ENCODE measurements around the gene C3AR1.
"Not testable (repeated sequence)": the region's sequence is repeated elsewhere in the genome, so short reads cannot be mapped to it uniquely, and the experiment has no call there.

The C3AR1 gene

DNA sequence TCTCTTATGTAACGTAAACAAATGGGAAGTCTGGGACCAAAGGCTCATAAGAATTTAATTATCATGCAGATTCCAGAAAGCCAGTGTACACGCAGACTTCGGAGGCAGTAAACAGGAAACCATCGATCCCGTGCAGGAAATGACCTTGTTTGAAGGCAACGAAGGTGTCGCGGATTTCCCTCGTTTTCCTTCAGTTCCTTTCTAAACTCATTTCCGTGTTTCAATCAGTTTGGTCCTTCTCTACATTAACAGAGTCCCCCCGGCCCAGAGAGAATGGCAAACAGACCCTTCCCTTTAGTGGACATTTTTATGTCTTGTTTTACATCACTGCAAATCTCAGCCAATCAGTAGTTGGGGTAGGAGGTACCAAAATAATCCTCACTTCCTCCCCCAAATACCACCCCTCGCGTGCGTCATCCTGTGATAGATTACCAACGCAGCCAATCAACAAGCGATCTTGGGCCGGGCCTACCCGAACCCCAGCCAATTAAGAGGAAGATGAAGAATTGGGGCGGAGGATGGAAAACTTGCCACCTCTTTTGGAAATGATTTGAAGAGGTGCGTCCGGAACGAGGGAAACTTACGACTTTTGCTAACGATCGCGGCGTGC lies 39.8 kb downstream of the C3AR1 start:
- peak; percentile 99 for DNase-seq

DNA sequence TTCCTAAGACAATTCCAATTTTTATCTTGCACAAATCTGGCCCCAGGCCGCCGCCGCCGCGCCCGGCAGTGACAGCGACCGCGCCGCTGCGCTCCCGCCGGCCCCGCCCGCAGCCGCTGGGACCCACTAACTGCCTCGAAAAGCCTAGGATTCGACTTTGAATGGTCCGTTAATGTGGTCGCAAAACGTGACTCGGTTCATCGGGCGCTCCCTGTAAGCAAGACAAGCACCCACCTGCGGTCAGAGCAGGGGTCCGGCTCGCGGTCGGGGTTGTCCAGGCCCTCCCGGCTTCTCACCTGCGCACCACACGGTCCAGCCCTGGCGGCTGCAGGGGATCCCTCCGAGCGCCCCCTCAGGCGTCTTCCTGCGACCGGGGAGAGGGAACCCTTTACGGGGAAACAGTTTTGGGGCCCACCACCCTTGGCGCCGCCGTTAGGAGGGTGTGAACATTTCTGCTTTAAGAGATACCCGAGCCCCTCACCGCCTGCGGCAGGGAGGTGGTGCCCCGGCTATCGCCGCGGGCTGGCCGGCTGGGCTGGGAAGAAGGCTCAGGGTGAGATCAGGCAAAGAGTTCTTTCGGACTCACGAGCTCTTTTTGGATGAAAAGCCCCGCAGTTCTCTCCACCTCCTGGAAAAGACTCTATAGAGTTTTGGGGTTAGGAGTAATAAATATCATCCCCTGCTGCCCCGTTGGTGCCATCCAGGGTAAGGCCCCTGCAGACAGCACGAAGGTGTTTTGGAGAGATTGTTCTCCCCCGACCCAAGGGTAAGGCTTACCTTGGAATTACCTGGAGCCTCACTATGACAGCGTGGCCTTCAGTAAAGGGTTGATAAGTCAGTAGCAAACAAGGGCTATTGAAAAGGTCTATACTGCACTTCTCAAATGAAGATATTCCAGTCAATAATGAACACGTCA lies 47.2 kb downstream of the C3AR1 start:
- no peak for DNase-seq

DNA sequence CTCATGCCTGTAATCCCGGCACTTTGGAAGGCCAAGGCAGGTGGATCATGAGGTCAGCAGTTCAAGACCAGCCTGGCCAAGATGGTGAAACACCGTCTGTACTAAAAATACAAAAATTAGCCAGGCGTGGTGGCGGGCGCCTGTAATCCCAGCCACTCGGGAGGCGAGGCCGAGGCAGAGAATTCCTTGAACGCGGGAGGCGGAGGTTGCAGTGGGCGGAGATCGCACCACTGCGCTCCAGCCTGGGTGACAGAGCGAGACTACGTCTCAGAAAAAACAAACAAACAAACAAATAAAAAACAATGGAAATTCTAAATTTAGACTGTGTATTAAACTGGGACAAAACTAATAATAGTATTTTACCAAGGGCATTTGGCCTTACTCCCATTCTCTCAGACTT lies 47.9 kb downstream of the C3AR1 start:
- not testable (repeated sequence) for DNase-seq

DNA sequence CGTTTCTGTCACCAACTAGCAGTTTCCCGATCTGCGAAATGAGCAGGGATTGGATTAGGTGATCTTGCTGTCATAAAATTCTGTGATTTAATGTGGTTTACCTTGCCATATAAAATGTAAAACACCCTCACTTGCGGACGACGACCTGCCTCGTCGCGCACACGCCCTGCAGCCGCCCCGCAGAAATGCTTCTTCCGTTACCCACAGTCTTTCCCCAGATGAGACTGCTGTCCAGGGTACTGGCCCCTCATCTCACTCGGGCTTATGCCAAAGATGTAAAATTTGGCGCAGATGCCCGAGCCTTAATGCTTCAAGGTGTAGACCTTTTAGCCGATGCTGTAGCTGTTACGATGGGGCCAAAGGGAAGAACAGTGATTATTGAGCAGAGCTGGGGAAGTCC lies 51.3 kb downstream of the C3AR1 start:
- DNase-seq: no peak

DNA sequence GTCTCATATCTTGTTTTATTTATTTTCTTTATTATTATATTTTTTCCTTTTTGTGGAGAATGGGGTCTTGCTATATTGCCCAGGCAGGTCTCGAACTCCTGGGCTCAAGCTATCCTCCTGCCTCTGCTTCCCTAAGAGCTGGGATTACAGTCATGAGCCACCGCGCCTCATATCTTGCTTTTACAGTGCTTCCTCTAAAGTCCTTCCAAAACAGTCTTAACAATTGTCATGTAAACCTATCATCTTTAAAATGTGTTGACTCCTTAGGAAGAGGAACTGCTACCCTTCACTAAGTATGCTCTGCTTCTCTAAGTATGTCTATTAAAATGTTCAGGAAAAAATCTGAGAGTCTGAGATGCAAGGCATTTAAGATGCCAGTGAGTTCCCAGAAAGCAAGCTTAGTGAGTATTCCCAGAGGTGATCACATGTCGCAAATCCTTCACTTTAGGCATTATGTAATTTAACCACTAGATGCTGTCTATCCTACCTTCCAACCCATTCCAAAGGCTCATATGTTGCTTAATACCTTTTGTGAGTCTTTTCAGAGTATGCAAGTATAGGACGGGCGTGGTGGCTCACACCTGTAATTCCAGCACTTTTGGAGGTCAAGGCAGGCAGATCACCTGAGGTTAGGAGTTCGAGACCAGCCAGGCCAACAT lies 53.4 kb downstream of the C3AR1 start:
- no peak for DNase-seq

DNA sequence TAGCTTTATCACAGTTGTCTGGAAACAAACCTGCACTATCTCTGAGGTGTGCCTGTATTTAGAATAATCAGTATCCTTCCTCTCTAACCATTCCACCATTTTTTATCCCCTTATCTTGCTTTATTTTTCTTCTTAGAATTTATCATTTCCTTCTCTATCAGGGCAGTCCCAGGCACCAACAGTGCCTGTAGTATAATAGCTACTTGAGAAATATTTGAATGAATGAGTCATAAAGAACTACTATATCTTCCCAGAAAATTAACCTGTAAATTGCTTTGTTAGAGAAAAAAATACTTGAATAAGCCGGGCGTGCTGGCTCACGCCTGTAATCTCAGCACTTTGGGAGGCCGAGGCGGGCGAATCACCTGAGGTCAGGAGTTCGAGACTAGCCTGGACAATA lies 54.8 kb downstream of the C3AR1 start:
- DNase-seq: no peak

All from amniotic stem cell (primary cell).